ACHN (cell line): ENCODE measurements around the gene PPP4R4.

ENCODE experiments used
- DNase-seq: peaks from one replicate; pipeline ENCODE4 v3.0.0-alpha.2; 2015
- in situ Hi-C: cut with HindIII; loops from 2 replicates; pipeline ENCODE4 v1.10.0; 2017; ENCODE audit warnings: low sequenced_read_pairs, low pct_ligation_motif_present, low pct_unique_long_range_greater_than_20kb

Gene PPP4R4, protein sequence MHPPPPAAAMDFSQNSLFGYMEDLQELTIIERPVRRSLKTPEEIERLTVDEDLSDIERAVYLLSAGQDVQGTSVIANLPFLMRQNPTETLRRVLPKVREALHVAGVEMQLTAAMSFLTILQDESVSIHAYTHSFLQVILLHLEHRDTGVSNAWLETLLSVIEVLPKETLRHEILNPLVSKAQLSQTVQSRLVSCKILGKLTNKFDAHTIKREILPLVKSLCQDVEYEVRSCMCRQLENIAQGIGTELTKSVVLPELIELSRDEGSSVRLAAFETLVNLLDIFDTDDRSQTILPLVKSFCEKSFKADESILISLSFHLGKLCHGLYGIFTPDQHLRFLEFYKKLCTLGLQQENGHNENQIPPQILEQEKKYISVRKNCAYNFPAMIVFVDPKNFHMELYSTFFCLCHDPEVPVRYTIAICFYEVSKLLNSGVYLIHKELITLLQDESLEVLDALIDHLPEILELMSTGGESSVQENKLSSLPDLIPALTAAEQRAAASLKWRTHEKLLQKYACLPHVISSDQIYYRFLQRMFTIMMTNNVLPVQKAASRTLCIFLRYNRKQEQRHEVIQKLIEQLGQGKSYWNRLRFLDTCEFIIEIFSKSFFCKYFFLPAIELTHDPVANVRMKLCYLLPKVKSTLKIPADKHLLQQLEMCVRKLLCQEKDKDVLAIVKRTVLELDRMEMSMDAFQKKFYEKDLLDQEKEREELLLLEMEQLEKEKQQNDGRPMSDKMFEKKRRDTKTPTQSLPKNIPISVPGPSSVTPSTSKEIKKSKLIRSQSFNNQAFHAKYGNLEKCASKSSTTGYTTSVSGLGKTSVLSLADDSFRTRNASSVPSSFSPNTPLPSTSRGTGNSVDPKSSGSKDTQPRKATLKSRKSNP

DNA sequence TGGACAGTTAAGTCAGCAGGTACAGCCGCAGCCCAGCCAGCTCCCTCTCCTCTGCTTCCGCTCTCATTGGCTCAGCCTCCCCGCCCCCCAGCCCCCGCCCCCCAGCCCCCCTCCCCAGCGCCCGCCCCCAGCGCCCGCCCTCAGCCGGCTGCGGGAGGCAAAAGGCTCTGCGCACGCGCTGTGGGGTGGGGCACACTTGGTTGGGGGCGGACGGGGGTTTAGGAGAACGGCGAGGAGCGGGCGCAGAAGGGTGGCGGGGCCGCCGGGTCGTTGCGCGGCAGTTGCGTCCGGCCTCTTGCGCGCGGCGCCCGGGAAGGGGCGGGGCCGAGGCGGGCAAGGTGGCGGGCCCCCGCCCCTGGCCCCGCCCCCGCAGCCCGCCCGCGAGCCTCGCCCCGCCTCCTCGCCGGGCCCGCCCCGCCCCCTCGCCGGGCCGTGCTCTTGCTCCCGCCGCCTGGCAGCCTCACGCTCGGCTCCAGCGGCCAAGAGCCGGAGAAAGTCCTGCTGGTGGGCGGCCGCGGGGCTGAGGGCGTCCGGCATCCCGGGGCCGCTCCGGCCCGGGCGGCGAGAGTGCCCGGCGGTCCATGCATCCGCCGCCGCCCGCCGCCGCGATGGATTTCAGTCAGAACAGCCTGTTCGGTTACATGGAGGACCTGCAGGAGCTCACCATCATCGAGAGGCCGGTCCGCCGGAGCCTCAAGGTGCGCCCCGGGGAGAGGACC is at the start of gene PPP4R4:
PPP4R4 (plus strand) TSS at position 438 of the 719 bp plus-strand sequence; CDS start at position 582, 144 bp downstream.
- peak; percentile 91 for DNase-seq
- in situ Hi-C loops: no loop called here

DNA sequence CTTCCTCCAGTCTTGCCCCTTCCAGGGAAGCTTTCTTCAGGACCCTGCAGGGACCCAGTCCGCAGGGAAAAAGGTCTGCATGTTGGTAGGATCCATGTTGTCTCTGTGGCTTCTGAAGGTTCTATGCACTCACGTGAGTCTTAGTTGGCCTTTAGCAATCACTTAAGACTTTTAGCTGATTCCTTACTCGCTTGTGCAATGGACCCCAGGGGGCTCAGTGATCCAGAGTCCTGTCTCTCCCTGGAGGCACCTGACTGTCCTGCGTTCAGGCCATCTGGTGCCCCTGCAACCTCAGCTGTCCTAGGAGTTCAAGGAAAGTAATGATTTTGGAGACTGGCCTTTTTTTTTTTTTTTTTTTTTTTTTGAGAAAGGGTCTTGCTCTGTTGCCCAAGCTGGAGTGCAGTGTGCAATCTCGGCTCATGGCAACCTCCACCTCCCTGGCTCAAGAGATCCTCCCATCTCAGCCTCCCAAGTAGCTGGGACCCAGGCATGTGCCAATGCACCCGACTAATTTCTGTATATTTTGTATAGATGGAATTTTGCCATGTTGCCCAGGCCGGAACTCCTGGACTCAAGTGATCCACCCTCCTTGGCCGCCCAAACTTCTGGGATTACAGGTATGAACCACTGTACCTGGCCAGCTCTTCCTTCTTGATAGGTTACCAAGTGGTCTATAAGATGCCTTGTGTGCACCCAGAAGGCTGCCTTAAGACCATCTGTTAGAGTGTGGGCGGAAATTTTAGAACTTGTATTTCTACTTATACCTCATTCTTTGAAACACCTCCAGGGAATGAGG is 49.3 kb upstream of the PPP4R4 start:
- in situ Hi-C loops: no loop called here
- DNase-seq: no peak

GRCh38 chr14:94125659-94126418 is 48.3 kb upstream of the PPP4R4 start:
- in situ Hi-C loops: no loop called here
- DNase-seq: no peak

DNA sequence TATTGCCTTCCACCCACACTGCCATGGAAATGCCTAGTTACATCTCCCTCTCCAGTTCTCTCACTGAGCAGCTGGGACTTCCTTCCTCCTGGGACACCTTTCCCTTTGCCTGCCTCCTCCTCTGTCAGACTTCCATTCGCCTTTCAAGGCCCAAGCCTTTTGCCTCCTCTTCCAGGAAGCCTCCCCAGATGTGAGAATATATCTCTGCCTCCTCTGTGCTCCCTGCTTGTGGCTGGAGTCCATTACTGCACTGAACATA is 47.8 kb upstream of the PPP4R4 start:
- DNase-seq: no peak
- in situ Hi-C loops: no loop called here

GRCh38 chr14:94126800-94127199 is 47.3 kb upstream of the PPP4R4 start:
- in situ Hi-C loops: no loop called here

DNA sequence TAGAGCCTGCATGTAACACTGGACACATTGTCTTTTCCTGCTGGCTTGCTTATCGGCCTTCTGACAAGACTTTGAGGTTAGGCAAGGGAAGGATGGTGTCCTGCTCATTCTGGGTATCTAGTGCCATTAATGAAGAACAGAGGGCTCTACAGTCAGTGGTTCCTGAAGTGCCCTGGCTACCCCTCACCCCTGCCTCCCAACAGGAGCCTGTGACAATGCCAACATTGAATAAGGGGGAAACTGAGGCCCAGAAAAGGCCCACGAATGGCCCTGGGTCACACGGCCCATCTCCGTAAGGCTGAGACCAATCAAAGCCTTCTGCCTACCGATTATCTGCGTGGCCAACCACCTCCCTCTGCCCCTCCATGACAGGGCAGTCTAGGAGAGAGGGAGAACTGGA is 46.8 kb upstream of the PPP4R4 start:
- no peak for DNase-seq
- in situ Hi-C loops: no loop called here

More at GRCh38 chr14:94126800-94127199, 47.3 kb upstream of the PPP4R4 start:
- DNase-seq: no peak

- in situ Hi-C loops: no loop called here
- no peak for DNase-seq
These were observed 45.8 kb upstream of the PPP4R4 start for GRCh38 chr14:94128216-94128839.

- in situ Hi-C loops: no loop called here
- peak; percentile 85 for DNase-seq
These were observed 44.9 kb upstream of the PPP4R4 start, which contains the start of gene IFI27L2 for GRCh38 chr14:94129111-94129757. Gene IFI27L2 (minus strand): TSS chr14:94129604. CDS start chr14:94129564, 40 bp downstream.

GRCh38 chr14:94129758-94130414 is 44.2 kb upstream of the PPP4R4 start:
- in situ Hi-C loops: no loop called here
- peak; percentile 64 for DNase-seq

- in situ Hi-C loops: no loop called here
- DNase-seq: peak; percentile 66
These were observed 41.7 kb upstream of the PPP4R4 start for GRCh38 chr14:94132285-94132887.

DNA sequence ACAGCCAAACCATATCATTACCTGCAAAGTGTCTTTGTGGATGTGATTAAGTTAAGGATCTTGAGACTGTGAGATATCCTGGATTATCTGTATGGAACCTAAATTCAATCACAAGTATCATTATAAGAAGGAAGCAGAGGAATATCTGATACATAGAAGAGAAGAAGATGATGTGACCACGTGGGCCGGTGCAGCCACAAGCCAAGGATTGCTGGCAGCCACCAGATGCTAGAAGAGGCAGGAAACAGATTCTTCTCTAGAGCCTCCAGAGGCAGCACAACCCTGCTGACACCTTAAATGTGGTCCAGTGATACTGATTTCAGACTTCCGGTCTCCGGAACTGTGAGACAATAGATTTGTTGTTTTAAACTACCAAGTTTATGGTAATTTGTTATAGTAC is 38.6 kb upstream of the PPP4R4 start:
- no peak for DNase-seq
- in situ Hi-C loops: no loop called here

- in situ Hi-C loops: no loop called here
- peak; percentile 85 for DNase-seq
These were observed 37.4 kb upstream of the PPP4R4 start for GRCh38 chr14:94136575-94137331.

DNA sequence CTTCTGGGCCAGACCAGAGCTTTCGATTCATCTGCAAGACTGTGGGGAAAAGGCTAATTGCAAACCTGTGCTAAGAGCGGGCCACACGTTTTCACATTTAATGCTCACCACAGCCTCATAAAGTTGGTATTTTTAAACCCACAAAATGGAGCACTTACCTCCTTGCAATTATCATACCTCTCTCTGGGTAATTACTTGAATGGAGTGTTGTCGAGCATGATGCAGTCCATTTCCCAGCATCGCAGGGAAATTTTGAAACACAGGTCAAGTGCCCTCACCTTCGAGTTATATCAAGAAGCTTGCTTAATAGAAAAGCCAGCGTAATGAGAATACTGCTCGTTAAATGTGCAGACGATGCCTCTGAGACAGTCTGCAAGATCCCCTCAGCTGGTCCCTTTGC is 35.9 kb upstream of the PPP4R4 start:
- in situ Hi-C loops: no loop called here
- no peak for DNase-seq

DNA sequence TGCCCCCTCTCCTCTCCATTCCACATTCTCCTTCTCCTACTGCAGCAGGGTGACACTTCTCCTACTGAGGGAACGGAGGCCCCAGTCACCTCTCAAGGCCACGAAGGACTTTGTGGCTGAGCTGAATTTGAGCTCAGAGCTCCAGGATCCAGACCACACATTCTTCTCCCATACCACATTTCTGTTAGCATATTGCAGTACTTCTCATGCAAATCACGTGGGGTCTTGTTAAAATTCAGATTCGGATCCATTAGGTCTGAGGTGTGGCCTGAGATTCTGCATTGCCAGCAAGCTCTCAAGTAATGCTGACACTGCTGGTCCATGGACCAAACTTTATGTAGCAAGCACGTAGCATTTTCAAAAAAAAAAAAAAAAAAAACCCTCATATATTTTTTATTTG is 35.1 kb upstream of the PPP4R4 start:
- DNase-seq: no peak
- in situ Hi-C loops: no loop called here

DNA sequence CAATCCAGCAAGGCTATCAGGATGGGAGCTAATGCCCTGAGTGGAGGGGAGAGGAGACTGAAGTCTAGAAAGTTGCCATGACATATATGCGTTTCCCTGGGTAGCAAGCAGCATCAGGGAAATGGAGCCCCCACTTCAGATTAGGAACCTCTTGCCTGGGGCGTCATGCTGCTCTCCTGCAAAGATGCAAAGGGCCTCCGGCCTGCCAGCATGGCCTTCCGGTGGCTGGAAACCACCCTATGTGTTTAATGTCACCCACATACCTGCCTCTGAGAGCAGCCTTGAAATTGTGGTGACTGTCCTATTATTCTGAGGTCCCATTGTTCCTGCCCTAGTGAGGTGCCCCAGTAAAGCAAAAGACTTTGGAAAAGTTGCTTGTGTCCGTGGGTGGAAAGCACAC is 34.7 kb upstream of the PPP4R4 start:
- no peak for DNase-seq
- in situ Hi-C loops: no loop called here
